Endothelial cell (in vitro differentiated cells): ENCODE data around the gene VSIG10. TPM values are rescaled to one million over a fixed set of nuclear protein-coding genes. Genes with fewer than 3 reads are reported as not detected.

Experiments used
- DNase-seq: peaks from one replicate; pipeline ENCODE4 v3.0.0; 2021; ENCODE audit warnings: low spot score
- H3K27ac Mint-ChIP-seq: one replicate; pipeline ENCODE4 v1.8.0; 2021; ENCODE audit warnings: mixed read lengths, inconsistent platforms; ENCODE audit not compliant: unreplicated experiment
- H3K27me3 Mint-ChIP-seq: one replicate; pipeline ENCODE4 v1.8.0; 2021; ENCODE audit warnings: mild to moderate bottlenecking, moderate library complexity, mixed read lengths, inconsistent platforms; ENCODE audit not compliant: unreplicated experiment
- H3K36me3 Mint-ChIP-seq: one replicate; pipeline ENCODE4 v1.8.0; 2021; ENCODE audit warnings: mild to moderate bottlenecking, low read depth, mixed read lengths, inconsistent platforms; ENCODE audit not compliant: unreplicated experiment
- H3K4me1 Mint-ChIP-seq: one replicate; pipeline ENCODE4 v1.8.0; 2021; ENCODE audit warnings: mild to moderate bottlenecking, mixed read lengths, inconsistent platforms; ENCODE audit not compliant: unreplicated experiment
- H3K4me3 Mint-ChIP-seq: one replicate; pipeline ENCODE4 v1.8.0; 2021; ENCODE audit warnings: mild to moderate bottlenecking, mixed read lengths, inconsistent platforms; ENCODE audit not compliant: unreplicated experiment
- H3K9me3 Mint-ChIP-seq: one replicate; pipeline ENCODE4 v1.8.0; 2021; ENCODE audit warnings: mixed read lengths, inconsistent platforms; ENCODE audit not compliant: unreplicated experiment
- total RNA-seq: library from RNA; stranded (reverse); fragmentation: NEBNext Ultra II Directional; extraction: Animal tissue kit (Norgen Biotek cat#: 25700); gene quantifications from one replicate; pipeline ENCODE4 v1.2.1, GENCODE V29; 2021; ENCODE audit not compliant: unreplicated experiment
- TF ChIP-seq, protein P1 (sequence below): fragments of 200-600 bp; sonication (generic); IDR thresholded peaks from one replicate; pipeline ENCODE4 v1.5.0; 2021; ENCODE audit warnings: antibody characterized with exemption; ENCODE audit not compliant: unreplicated experiment

Gene VSIG10
- total RNA-seq, 1 donor from 2014 or later, result 65.0 TPM

DNA sequence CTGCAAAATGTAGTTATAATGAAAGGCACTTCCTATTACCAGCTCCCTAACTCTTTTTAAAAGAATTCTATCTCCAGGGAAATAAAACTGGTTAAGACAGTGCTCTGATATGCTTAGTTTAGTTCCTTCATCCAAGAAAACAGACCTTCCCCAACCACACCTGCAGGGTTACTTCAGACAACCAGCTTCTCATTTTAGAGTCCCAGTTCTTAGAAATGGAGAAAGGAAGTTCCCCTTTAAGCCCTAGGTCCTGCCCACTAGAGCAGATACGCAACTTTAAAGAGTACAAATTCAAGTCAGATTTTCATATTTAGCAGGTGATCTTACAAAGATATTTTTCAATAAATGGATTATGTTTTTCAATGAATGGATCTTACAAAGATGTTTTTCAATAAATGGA is 38.4 kb downstream of the VSIG10 start:
- TF ChIP-seq, protein P1, sequence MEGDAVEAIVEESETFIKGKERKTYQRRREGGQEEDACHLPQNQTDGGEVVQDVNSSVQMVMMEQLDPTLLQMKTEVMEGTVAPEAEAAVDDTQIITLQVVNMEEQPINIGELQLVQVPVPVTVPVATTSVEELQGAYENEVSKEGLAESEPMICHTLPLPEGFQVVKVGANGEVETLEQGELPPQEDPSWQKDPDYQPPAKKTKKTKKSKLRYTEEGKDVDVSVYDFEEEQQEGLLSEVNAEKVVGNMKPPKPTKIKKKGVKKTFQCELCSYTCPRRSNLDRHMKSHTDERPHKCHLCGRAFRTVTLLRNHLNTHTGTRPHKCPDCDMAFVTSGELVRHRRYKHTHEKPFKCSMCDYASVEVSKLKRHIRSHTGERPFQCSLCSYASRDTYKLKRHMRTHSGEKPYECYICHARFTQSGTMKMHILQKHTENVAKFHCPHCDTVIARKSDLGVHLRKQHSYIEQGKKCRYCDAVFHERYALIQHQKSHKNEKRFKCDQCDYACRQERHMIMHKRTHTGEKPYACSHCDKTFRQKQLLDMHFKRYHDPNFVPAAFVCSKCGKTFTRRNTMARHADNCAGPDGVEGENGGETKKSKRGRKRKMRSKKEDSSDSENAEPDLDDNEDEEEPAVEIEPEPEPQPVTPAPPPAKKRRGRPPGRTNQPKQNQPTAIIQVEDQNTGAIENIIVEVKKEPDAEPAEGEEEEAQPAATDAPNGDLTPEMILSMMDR, result no peak
- Mint-ChIP-seq H3K27ac (peak overlapping the region; percentile 76), H3K4me3 (peak overlapping the region; percentile 73), H3K36me3 (peaks cover 36% of the 10 kb centered on the region), H3K4me1 (peaks cover 46% of the 10 kb centered on the region), H3K9me3 (no peaks in the 10 kb centered on the region), H3K27me3 (peaks cover 19% of the 10 kb centered on the region)
- no peak for DNase-seq

DNA sequence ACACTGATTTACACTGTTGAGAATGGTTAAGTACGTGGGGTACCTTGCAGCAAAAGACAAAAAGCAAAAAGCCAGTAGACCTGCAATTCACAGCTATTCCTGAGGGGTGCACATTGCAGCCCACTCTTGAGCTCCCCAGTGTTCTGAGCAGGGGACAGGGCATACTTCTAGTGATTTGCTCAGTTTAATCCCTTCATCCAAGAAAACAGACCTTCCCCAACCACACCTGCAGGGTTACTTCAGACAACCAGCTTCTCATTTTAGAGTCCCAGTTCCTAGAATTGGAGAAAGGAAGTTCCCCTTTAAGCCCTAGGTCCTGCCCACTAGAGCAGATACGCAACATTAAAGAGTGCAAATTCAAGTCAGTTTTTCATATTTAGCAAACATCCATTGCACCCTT is 39.2 kb downstream of the VSIG10 start:
- Mint-ChIP-seq H3K9me3 (no peaks in the 10 kb centered on the region), H3K27me3 (peaks cover 25% of the 10 kb centered on the region), H3K27ac (peak overlapping the region; percentile 98), H3K4me1 (peaks cover 51% of the 10 kb centered on the region), H3K4me3 (peak overlapping the region; percentile 47), H3K36me3 (peaks cover 39% of the 10 kb centered on the region)
- TF ChIP-seq, protein P1, result peak; percentile 20
- peak; percentile 27 for DNase-seq

DNA sequence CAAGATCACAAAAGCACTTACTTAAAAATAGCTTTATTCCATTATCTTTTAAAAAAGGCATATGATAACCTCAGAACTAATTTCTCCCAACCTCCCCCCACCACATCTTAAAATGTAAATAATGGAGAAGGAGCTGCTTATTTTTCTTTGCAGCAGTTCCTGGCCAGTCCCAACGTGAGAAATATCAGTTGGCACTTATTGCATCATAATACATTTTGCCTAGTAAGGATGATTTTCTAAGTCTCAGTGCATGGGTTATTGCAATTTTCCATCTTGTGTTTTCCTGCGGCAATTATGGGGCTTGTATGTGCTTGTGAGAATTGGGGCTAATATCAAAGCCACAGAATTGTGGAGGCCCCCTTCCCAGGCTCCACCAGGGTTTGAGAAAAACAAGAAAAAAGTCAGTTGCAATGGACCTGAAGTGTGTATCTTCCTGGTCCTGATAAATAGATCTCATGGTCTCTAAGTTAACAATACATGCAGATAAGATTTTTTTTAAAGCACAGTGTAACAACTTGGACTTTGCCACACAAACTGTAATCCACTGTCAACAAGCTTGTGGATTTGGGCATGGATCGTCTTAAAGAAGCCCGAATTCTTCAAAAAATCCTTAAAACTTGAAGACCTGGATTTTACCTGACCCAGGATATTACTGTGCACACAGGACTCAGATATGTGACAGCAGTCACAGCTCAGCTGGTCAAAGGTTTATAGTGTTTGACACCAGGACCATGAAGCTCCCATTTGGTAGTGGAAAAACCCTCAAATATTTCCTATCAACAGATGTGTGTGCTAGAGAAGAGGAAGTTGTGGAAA is 40.0 kb downstream of the VSIG10 start:
- Mint-ChIP-seq H3K9me3 (no peaks in the 10 kb centered on the region), H3K27ac (peak overlapping the region; percentile 98), H3K4me1 (peaks cover 56% of the 10 kb centered on the region), H3K27me3 (peaks cover 29% of the 10 kb centered on the region), H3K36me3 (peaks cover 37% of the 10 kb centered on the region), H3K4me3 (peak overlapping the region; percentile 79)
- DNase-seq, result no peak
- TF ChIP-seq, protein P1, result no peak

DNA sequence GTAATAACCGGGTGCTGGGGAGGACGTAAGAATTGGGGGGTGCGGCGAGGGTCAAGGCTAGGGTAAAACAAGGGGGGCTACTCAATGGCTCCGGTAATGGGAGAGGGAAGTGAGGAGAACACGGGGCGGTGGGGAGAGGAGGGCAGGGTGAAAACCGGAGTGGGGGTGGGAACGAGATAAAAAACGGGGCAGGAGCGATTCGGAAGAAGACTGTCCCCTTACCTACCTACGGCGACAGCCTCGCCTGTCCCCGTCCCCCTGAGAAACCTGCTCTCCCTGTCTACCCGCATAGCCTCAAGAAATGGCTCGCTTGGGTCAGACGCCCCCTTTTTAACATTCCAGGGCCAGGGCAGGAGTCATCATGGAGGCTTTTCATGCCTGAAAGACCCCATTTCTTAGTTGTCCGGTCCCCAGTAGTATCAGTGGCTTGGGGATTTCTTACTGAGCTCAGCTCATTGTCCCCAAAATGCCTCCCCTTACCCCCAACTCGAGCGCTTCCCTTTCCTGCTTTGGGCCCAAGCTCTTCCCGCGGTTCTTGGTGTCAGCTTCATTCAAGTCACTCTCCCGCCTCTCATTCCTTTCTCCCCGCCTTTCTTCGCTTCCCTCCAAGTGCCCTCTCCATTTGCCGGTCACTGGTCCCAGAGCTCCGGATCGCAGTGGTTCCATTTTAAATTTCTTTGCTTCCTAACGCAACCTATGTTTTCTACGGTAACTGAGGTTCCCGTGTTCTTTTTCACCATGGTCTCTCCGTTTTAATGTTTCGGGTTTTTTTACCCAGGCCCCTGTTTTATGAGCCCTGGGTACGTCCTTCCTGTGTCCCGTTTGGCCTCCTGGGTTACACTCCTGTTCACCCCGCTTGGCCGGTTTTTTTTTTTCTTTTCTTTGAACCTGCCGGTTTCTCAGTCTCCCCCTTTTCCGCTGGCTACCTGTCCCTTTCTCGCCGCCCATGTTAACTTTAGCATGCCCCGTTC is 41.7 kb downstream of the VSIG10 start:
- H3K27me3 Mint-ChIP-seq, result peaks cover 24% of the 10 kb centered on the region
- DNase-seq, result peak; percentile 46
- peak overlapping the region; percentile 98 for H3K27ac Mint-ChIP-seq
- H3K9me3 Mint-ChIP-seq, result no peaks in the 10 kb centered on the region
- peaks cover 23% of the 10 kb centered on the region for H3K36me3 Mint-ChIP-seq
- TF ChIP-seq, protein P1, result no peak
- H3K4me1 Mint-ChIP-seq, result peaks cover 54% of the 10 kb centered on the region
- H3K4me3 Mint-ChIP-seq, result peak overlapping the region; percentile 94
